Stimulated activated naive CD8-positive, alpha-beta T cell treated with anti-CD3 and anti-CD28 coated beads, Interleukin-15, Interleukin-2, amounts not matched to agents 100 ng/mL and 50 ng/mL, for 24 hours (primary cell): ENCODE results near the gene MYPOP.
"Not testable (repeated sequence)": the region's sequence is repeated elsewhere in the genome, so short reads cannot be mapped to it uniquely, and the experiment has no call there.

Experiments
- H3K27ac Mint-ChIP-seq: one replicate; pipeline ENCODE4 v1.8.0; 2021; ENCODE audit warnings: mild to moderate bottlenecking, mixed read lengths
- H3K27me3 Mint-ChIP-seq: one replicate; pipeline ENCODE4 v1.8.0; 2021; ENCODE audit warnings: mixed read lengths
- H3K36me3 Mint-ChIP-seq: one replicate; pipeline ENCODE4 v1.8.0; 2021; ENCODE audit warnings: low read depth, mixed read lengths
- H3K4me1 Mint-ChIP-seq: one replicate; pipeline ENCODE4 v1.8.0; 2021; ENCODE audit warnings: low read depth, mixed read lengths
- H3K4me3 Mint-ChIP-seq: one replicate; pipeline ENCODE4 v1.8.0; 2021; ENCODE audit warnings: mild to moderate bottlenecking, mixed read lengths
- H3K9me3 Mint-ChIP-seq: one replicate; pipeline ENCODE4 v1.8.0; 2021; ENCODE audit warnings: mixed read lengths

Gene MYPOP

DNA sequence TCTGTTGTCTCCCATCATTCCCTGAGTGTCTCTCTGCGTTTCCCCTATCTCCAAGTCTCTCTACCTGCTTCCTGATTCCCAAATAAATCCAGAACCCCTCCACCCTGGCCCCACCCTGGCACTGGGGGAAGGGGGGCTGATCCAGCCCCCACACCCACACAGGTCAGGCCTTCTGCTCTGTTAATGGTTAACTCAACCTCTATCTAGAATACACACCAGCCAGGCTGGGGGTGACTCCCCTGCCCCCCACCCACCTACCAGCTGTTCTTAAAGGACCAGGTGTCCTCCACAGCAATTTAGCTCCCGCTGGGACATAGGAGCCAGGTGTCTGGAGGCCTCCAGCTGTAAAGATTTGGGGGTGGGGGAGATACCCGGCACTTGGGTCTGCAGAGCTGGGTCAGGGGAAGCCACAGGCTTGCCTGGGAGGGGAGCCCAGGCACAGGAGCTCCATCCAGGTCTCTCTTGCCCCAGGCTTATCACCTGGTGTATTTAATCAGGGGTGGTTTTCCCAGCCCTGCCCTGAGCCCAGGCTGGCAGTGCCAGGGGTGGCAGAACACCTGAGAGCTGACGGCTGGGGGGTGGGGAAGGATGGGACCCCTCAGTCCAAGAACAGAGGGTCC, 20.4 kb downstream of the MYPOP start:
- H3K4me1 Mint-ChIP-seq: peaks cover 41% of the 10 kb centered on the region
- H3K4me3 Mint-ChIP-seq: no peak overlapping the region
- peaks cover 8% of the 10 kb centered on the region for H3K27me3 Mint-ChIP-seq
- H3K27ac Mint-ChIP-seq: no peak overlapping the region
- H3K36me3 Mint-ChIP-seq: no peaks in the 10 kb centered on the region
- no peaks in the 10 kb centered on the region for H3K9me3 Mint-ChIP-seq

DNA sequence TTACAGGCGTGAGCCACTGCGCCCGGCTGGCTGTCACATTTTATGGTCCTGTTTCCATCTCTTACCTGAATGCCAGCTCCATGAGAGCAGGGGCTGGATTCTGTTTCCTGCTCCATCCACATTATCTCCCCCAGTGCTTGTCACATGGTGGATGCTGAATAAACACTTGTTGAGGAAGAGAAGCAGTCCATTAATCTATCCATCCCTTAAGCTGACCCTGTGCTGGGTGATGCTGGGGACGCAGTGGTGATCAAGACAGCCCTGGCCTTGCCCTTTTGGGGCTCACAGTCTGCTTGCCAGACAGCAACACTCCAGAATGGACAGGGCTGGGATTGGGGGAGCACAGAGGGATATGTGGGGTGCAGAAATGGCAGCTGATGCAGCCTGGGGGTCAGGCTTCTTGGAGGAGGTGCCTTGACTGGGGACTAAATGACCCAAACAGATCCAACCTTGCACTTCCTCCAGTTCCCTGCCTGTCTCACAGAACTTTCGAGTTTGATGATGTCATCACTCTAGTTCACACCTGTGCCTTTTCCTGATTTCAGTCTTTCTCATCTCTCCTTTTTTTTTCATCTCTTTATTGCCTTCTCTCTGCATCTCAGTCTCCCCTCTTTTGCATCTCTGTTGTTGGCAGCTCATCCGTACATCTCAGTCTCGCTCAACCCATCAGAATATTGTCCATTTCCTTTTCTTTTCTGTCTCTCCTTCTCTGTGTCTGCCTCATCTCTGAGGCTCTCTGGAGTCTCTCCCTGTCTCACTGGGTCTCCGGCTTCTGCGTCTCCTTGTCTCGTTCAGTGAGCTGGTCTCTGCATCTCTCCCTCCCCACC, 21.1 kb downstream of the MYPOP start:
- H3K36me3 Mint-ChIP-seq: no peaks in the 10 kb centered on the region
- H3K4me1 Mint-ChIP-seq: peaks cover 42% of the 10 kb centered on the region
- H3K4me3 Mint-ChIP-seq: no peak overlapping the region
- no peaks in the 10 kb centered on the region for H3K9me3 Mint-ChIP-seq
- H3K27me3 Mint-ChIP-seq: peaks cover 10% of the 10 kb centered on the region
- no peak overlapping the region for H3K27ac Mint-ChIP-seq

DNA sequence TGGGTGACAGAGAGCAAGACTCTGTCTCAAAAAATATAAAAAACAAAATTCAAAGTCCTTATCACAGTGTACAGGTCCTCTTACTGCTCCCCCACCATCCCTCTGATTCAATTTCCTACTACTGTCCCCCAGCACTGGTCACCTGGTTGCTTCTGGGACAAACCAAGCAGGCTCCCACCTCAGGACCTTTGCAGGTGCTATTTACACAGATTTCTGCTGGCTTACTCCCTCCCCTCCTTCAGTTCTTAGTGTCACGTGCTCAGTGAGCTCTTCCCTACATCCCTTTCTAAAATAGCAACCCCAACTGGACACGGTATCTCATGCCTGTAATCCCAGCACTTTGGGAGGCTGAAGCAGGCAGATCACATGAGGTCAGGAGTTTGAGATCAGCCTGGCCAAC, 22.4 kb downstream of the MYPOP start:
- Mint-ChIP-seq H3K36me3 (no peaks in the 10 kb centered on the region), H3K27me3 (peaks cover 15% of the 10 kb centered on the region), H3K4me3 (no peak overlapping the region), H3K4me1 (peaks cover 46% of the 10 kb centered on the region), H3K27ac (no peak overlapping the region), H3K9me3 (no peaks in the 10 kb centered on the region)

GRCh38 chr19:45879055-45879454, 23.4 kb downstream of the MYPOP start:
- H3K27me3 Mint-ChIP-seq: peaks cover 18% of the 10 kb centered on the region
- no peaks in the 10 kb centered on the region for H3K9me3 Mint-ChIP-seq
- H3K4me3 Mint-ChIP-seq: no peak overlapping the region
- H3K36me3 Mint-ChIP-seq: no peaks in the 10 kb centered on the region
- H3K27ac Mint-ChIP-seq: no peak overlapping the region
- peaks cover 43% of the 10 kb centered on the region for H3K4me1 Mint-ChIP-seq

- H3K4me1 Mint-ChIP-seq: peaks cover 35% of the 10 kb centered on the region
- H3K36me3 Mint-ChIP-seq: no peaks in the 10 kb centered on the region
- no peaks in the 10 kb centered on the region for H3K9me3 Mint-ChIP-seq
- H3K27ac Mint-ChIP-seq: no peak overlapping the region
- H3K4me3 Mint-ChIP-seq: no peak overlapping the region
- H3K27me3 Mint-ChIP-seq: peaks cover 18% of the 10 kb centered on the region
These were observed 24.2 kb downstream of the MYPOP start for GRCh38 chr19:45878043-45878794.

GRCh38 chr19:45876411-45877197, 25.8 kb downstream of the MYPOP start:
- Mint-ChIP-seq H3K4me3 (peak overlapping the region; percentile 59), H3K36me3 (no peaks in the 10 kb centered on the region), H3K9me3 (no peaks in the 10 kb centered on the region)

DNA sequence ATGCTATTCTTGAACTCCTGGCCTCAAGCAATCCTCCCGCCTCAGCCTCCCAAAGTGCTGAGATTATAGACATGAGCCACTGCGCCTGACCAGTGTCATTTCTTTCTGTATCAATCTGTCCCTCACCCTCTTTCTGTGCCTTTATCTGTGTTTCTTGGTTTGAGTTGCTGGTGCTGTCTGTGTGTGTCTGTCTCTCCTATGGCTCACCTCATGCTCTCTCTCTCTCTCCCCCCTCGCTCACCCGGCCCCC, 26.3 kb downstream of the MYPOP start:
- Mint-ChIP-seq H3K9me3 (no peaks in the 10 kb centered on the region), H3K27ac (peak overlapping the region; percentile 13), H3K27me3 (peaks cover 18% of the 10 kb centered on the region), H3K4me3 (peak overlapping the region; percentile 59), H3K4me1 (peaks cover 21% of the 10 kb centered on the region), H3K36me3 (no peaks in the 10 kb centered on the region)

More at GRCh38 chr19:45876411-45877197, 25.8 kb downstream of the MYPOP start:
- peak overlapping the region; percentile 13 for H3K27ac Mint-ChIP-seq
- peaks cover 18% of the 10 kb centered on the region for H3K27me3 Mint-ChIP-seq
- peaks cover 26% of the 10 kb centered on the region for H3K4me1 Mint-ChIP-seq

GRCh38 chr19:45874620-45874966, 27.8 kb downstream of the MYPOP start:
- Mint-ChIP-seq H3K9me3 (no peaks in the 10 kb centered on the region), H3K4me1 (peaks cover 20% of the 10 kb centered on the region), H3K27me3 (peaks cover 18% of the 10 kb centered on the region), H3K36me3 (no peaks in the 10 kb centered on the region), H3K27ac (no peak overlapping the region), H3K4me3 (no peak overlapping the region)

DNA sequence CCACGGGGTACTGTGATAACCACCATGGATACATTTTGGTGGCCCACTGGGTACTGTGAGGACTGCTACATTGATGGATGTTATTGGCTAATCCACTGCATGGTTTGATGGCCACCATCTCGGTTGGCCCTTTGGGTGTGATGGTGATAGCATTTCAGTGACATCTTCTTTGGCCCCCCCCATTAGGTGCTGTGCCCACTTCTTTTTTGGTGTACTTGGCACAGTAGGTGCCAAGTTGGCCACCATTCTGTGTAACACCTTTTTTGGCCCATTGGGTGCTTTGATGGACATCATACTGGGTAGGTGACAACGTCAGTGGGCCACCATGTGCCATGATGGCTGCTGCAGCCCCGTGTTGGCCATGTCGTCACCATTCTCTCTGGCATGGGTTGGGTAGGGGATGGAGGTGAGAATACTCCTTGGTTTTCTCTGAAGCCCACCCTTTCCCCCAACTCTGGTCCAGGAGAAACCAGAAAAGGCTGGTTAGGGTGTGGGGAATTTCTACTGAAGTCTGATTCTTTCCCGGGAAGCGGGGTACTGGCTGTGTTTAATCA, 29.1 kb downstream of the MYPOP start:
- Mint-ChIP-seq H3K36me3 (no peaks in the 10 kb centered on the region), H3K4me1 (peaks cover 20% of the 10 kb centered on the region), H3K27me3 (peaks cover 18% of the 10 kb centered on the region), H3K27ac (no peak overlapping the region), H3K4me3 (no peak overlapping the region), H3K9me3 (no peaks in the 10 kb centered on the region)

DNA sequence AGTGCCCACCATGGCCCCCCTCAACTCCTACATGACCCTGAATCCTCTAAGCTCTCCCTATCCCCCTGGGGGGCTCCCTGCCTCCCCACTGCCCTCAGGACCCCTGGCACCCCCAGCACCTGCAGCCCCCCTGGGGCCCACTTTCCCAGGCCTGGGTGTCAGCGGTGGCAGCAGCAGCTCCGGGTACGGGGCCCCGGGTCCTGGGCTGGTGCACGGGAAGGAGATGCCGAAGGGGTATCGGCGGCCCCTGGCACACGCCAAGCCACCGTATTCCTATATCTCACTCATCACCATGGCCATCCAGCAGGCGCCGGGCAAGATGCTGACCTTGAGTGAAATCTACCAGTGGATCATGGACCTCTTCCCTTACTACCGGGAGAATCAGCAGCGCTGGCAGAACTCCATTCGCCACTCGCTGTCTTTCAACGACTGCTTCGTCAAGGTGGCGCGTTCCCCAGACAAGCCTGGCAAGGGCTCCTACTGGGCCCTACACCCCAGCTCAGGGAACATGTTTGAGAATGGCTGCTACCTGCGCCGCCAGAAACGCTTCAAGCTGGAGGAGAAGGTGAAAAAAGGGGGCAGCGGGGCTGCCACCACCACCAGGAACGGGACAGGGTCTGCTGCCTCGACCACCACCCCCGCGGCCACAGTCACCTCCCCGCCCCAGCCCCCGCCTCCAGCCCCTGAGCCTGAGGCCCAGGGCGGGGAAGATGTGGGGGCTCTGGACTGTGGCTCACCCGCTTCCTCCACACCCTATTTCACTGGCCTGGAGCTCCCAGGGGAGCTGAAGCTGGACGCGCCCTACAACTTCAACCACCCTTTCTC, 30.1 kb downstream of the MYPOP start:
- Mint-ChIP-seq H3K9me3 (no peaks in the 10 kb centered on the region), H3K4me1 (peaks cover 12% of the 10 kb centered on the region), H3K36me3 (no peaks in the 10 kb centered on the region), H3K27me3 (peaks cover 13% of the 10 kb centered on the region), H3K4me3 (no peak overlapping the region), H3K27ac (no peak overlapping the region)

- Mint-ChIP-seq H3K9me3 (no peaks in the 10 kb centered on the region), H3K36me3 (no peaks in the 10 kb centered on the region), H3K4me1 (peaks cover 1% of the 10 kb centered on the region), H3K27ac (no peak overlapping the region), H3K27me3 (peaks cover 9% of the 10 kb centered on the region), H3K4me3 (no peak overlapping the region)
These were observed 31.6 kb downstream of the MYPOP start for GRCh38 chr19:45870798-45871197.

DNA sequence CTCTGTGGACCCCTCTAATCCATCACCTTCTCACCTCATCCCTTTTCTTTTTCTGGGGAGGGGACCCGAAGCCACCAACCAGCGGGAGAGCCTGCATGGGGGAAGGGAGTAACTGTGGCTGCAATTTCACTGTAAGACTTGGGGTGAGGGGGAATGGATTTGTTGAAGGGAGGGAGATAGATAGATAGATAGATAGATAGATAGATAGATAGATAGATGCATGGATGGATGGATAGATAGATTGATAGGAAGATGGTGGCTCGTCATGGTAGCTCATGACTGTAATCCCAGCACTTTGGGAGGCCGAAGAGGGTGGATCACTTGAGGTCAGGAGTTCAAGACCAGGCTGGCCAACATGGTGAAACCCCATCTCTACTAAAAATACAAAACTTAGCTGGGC, 35.2 kb downstream of the MYPOP start:
- not testable (repeated sequence) for H3K27ac Mint-ChIP-seq, H3K36me3 Mint-ChIP-seq

DNA sequence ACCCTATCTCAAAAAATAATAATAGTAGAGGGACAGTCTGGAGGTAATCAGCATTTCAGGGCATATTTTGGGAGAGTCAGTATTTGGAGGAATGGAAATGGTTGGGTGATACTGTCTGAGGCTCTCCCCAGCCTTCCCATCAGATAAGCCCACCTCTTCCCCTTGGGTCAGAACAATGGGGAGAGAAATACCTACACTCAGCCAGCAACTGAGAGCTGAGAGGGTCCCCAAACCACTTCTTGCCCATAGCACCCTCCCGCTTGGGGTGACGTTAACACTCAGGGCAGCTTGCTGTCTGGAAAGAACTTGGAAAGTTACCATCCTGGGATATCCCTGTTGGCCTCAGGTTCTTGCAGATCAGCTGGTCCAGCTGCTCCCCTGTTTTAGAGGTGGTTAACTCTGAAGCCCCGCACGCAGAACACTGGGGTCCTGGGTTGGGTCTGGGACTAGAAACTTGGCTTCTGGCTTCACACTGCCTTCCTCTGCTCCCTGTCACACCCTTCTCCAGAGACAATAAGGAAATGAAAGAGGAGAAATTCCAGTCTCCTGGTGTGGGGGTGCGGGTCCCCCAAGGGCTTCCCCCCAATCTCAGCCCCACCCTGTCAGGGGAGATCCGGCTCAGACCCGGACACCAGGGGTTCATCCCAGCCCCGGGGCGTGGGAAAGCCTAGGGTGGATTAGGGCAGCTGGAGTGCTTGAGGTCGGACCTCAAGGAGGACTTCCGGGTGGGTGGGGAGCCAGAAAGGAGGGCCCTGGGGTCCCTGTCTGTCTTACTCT, 35.8 kb downstream of the MYPOP start:
- no peak overlapping the region for H3K4me3 Mint-ChIP-seq
- H3K27me3 Mint-ChIP-seq: peaks cover 30% of the 10 kb centered on the region
- H3K36me3 Mint-ChIP-seq: peaks cover 9% of the 10 kb centered on the region
- no peaks in the 10 kb centered on the region for H3K9me3 Mint-ChIP-seq
- no peak overlapping the region for H3K27ac Mint-ChIP-seq
- peaks cover 20% of the 10 kb centered on the region for H3K4me1 Mint-ChIP-seq

More for the DNA sequence above, 35.2 kb downstream of the MYPOP start:
- H3K4me1 Mint-ChIP-seq: peaks cover 14% of the 10 kb centered on the region
- not testable (repeated sequence) for H3K9me3 Mint-ChIP-seq, H3K4me3 Mint-ChIP-seq
- peaks cover 30% of the 10 kb centered on the region for H3K27me3 Mint-ChIP-seq
